IPS-NIHi7 (cell line): Measurements from ENCODE around the gene ETHE1.

Experiments used
- DNase-seq: peaks from one replicate; pipeline ENCODE4 v3.0.0; 2012; ENCODE audit warnings: mixed read lengths; ENCODE audit errors: extremely low spot score

The ETHE1 gene

DNA sequence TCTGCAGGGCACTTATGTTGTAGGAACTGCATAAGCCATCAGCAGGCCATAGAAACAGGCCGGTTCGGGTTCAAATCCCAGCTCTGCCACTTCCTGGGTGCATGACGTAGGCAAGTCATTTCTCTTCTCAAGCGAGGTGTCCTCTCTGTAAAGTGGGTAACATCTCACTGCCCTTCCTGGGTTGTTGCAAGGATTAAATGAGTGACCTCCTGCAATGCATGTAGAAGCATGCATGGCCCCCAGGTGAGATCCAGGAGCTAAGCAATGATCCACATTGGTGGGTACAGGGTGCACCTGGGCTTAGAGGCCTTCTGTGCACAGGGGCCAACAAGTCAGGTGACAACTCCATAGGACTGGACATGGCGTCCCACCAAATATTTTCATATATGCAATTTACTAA is 36.2 kb downstream of the ETHE1 start:
- DNase-seq, result no peak

DNA sequence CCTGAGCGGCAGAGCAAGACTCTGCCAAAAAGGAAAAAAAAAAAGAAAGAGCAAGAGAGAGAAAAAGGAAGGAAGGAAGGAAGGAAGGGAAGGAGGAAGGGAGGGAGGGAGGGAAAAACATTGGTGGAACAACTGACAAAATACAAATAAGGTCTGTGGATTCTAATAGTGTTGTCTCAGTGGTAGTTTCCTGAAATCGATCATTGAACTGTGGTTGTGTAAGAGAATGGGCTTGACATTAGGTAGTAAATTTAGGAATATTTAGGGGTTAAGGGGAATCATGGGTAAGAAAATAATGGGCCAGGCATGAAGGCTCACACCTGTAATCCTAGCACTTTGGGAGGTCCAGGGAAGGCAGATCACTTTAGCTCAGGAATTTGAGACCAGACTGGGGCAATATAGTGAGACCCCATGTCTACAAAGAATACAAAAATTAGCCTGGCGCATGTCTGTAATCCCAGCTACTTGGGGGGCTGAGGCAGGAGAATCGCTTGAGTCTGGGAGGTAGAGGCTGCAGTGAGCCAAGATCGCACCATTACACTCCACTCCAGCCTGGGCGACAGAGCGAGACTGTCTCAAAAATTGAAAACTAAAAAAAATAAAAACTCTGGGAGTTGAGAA is 36.9 kb downstream of the ETHE1 start:
- no peak for DNase-seq

- no peak for DNase-seq
These were observed 37.7 kb downstream of the ETHE1 start for GRCh38 chr19:43489310-43489709.

- DNase-seq, result no peak
These were observed 38.8 kb downstream of the ETHE1 start for GRCh38 chr19:43488179-43488578.

- DNase-seq, result no peak
These were observed 40.6 kb downstream of the ETHE1 start for GRCh38 chr19:43486412-43486811.

DNA sequence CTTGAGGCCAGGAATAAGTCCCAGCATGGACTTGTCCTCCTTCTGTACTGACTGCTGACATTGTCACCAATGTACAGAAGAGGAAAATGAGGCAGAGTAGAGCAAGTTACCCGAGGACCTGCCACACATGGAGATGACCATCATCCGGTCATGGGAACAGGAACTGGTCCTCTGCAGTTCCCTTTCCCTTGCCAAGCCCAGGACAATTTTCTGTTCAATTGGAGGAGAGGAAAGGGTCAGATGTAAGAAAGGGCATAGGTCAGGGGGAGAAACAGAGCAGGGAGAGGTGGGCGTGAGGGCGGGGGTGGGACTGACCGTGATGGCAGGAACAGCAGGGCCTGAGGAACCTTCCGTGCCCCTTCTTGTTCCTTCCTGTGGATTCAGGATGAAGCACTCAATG is 41.0 kb downstream of the ETHE1 start:
- no peak for DNase-seq

GRCh38 chr19:43483281-43483680 is 43.7 kb downstream of the ETHE1 start:
- no peak for DNase-seq

GRCh38 chr19:43482193-43482592 is 44.8 kb downstream of the ETHE1 start:
- DNase-seq, result no peak

DNA sequence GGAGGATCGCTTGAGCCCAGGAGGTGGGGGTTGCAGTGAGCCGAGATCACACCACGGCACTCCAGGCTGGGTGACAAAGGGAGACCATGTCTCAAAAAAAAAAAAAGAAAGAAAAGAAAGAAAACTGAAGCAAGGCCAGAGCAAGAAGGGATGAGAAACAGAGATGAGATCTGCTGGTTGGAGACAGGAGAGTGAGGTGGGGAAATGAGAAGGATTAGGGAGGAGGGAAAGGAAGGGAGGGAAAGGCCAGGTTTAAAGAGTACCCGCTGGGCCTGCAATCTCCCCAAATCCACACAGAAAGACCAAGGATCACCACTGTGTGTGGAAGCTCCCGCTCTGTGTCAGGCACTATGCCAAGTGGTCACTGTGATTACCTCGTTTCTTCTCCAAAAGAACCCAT is 45.3 kb downstream of the ETHE1 start:
- no peak for DNase-seq

DNA sequence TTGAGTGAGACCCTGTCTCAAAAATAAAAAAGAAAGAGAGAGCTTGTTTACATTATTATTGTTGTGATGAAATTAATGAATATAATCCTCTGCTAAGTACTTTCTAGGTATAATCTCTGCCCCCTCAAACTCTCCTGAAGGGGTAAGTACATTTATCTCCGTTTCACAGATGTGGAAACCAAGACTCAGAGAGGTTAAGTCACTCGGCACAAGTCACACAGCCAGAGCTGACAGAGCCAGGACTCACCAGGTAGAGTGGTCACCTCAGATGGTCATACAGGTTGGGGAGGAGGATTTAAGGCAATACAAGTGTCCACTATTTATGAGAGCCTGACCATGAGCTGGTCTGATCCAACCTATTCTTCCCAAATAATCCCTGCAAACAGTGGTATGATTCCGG is 46.4 kb downstream of the ETHE1 start:
- no peak for DNase-seq

- DNase-seq, result no peak
These were observed 46.9 kb downstream of the ETHE1 start for GRCh38 chr19:43479961-43480561.

DNA sequence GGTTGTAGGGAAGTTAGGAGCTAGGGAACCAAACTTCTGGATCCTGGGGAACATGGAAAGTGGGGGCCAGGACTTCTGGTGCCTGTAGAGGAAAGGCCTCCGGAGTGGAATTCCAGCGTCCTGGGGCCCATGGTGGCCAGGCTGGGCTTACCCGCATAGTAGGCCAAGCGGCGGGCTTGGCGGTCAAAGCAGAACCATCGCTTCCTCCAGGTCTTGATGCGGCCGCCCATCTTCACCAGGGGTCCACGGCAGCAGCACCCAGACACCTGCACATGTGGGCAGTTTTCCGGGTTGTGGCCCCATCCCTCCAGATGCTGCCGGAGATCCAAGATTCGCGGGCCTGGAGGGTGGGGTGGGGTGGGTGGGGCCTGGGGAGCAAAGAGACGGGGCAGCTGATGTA is 47.8 kb downstream of the ETHE1 start:
- no peak for DNase-seq

DNA sequence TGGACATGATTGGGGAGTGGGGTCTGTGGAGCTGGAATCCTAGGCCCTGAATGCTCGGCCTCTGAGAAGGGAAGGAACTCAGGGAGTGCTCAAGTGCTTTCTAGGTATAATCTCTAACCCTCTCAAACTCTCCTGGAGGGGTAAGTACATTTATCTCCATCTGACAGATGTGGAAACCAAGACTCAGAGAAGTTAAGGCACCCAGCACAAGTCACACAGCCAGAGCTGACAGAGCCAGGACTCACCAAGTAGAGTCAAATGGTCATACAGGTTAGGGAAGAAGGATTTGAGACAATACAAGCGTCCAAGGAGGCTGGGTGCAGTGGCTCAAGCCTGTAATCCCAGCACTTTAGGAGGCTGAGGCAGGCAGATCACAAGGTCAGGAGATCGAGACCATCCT is 48.7 kb downstream of the ETHE1 start:
- DNase-seq, result no peak

DNA sequence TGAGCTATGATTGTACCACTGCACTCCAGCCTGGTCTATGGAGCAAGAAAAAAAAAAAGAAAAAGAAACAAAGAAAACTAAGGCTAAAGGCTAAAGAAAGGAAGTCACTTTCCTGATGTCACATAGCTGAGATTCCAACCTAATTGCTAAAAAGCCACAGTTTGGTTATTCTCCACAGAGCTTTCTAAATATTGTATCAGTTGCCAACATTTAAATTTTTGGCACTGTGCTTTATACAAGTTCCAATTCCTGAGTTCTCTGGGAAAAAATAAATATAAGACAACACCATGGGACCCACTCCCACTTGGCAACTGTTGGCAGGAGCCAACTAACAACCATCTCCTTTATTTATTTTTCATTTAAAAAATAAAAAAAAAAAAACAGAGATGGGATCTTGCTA is 50.4 kb downstream of the ETHE1 start:
- DNase-seq, result no peak

GRCh38 chr19:43474986-43475705 is 51.9 kb downstream of the ETHE1 start:
- DNase-seq, result peak; percentile 99

DNA sequence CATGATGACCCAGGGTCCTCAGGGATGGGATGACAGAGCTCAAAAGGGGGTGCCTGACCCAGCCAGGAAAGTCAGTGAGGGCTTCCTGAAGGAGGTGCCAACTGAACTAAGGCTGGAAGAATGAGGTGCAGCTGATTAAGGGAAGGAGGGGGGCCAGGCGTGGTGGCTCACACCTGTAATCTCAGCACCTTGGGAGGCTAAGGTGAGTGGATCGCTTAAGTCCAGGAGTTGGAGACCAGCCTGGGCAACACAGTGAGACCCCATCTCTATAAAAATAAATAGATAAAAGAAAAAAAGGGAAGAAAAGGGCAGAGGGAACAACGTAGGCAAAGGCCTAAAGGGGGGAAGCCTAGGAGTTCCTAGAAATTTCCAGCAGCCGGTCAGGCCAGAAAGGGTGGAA is 52.5 kb downstream of the ETHE1 start:
- DNase-seq, result no peak

- no peak for DNase-seq
These were observed 55.9 kb downstream of the ETHE1 start for GRCh38 chr19:43471091-43471490.

DNA sequence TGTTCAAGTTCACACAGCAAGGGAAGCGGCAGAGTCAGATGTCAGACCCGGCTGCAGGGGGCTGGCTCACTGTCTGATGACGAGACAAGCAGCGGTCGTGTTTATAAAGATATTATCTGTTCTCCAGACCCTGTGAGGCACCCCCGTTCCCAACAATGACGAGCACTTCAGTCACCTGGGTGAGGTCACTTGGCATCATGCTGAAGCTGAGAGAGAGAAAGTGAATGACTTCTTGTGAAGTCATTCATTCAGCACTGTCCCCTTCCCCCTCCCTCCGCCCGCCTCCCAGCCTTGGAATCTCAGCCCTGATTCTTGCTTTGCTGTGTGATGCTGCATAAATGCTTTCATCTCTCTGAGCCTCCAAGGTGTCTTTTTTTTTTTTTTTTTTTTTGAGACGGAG is 56.7 kb downstream of the ETHE1 start:
- no peak for DNase-seq

DNA sequence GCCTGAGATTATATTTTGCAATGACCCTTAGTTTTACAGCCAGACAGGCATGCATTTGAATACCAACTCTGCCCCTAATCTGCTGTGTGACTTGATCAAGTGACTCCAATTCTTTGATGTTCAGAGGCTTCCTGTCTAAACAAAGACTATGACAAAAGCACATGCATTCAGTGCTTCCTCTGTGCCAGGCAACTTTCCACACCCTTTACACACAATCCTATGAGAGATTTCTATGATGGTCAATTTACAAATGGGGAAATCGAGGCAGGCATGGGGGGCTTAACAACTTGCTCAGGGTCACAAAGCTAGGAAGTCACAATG is 57.9 kb downstream of the ETHE1 start:
- no peak for DNase-seq

DNA sequence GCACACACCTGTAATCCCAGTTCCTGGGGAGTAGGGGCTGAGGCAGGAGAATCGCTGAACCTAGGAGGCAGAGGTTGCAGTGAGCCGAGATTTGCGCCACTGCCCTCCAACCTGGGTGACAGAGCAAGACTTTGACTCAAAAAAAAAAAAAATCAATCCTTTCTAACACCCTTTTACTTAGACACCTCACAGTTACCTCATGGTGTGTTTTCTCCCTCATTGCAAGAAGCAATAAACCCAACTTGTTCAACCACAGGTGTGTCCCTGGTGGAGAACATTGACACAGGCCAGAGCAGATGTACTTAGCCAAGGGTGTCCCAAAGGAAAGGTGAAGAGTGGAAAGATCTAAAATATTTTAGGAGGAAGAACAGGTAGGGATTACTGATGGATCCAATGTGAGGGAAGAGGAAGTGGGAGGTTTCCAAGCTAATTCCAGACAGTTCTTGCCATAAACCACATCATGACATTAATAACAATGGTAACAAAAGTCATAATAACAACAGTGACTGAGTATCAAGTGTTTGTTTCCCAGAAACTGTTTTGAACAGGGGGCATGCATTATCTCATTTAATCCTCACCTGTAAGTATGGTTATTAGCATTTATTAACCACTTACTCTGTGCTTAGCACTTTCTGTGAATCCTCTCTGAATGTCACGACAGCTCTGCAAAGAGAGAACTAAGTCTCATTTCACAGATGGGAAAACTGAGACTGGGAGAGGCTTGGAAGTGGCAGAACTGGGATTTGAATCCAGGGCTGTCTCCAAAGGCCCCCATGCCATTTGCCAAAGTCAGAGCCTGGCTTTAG is 58.4 kb downstream of the ETHE1 start:
- DNase-seq, result no peak

- DNase-seq, result no peak
These were observed 59.3 kb downstream of the ETHE1 start for GRCh38 chr19:43467730-43468129.

DNA sequence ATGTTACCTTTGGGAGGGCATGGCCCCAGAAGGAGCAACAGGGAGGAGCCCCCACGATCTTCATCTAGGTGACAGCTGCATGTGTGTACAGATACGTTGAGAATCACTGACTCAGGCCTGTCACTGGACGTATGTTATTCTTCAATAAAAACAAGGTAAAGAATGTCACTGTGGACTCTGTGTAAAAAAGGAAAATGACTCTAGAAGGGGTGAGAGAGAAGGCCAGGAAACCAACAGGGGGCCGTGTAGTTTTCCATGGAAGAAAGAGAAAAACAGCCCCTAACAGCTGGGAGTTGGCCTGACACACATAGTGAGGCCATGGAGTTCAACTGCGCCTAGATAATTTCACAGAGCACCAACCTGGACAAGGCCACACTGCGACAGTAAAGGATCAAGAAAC is 59.7 kb downstream of the ETHE1 start:
- DNase-seq, result no peak

GRCh38 chr19:43466793-43467192 is 60.2 kb downstream of the ETHE1 start:
- DNase-seq, result no peak
